ENCODE results near the gene OSTM1. TPM values are rescaled to one million over a fixed set of nuclear protein-coding genes. Genes with fewer than 3 reads are reported as not detected.

Gene OSTM1

Small RNA genes lying within 50 kb of the gene (small RNA-seq; reads per million reads assigned to genes)
- gene RF00019, result not detected

Measured in skeletal muscle satellite cell (primary cell).